ENCODE results near the gene PROK1. TPM values are rescaled to one million over a fixed set of nuclear protein-coding genes. Genes with fewer than 3 reads are reported as not detected.

The PROK1 gene
- total and polyA plus RNA-seq, 2 experiments from 2014 or later, result not detected

DNA sequence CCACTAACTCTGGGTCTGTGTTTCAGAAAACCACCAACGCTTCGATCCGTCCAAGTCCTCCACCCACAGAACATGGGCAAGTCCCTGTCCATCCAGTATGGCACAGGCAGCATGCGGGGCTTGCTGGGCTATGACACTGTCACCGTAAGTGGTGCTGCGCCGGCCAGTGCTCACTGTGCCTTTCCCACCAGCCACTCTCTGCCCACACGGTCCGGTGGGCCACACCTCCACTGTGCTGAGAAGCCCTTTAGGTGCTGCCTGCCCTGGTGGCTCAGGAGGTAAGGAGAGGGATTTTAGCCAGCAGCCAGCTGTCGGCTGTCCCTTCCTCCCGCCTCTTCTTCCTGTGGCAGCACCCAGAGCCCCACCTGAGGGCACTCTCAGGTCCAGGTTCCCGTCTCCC is 33.9 kb downstream of the PROK1 start:
- Histone ChIP-seq H3K4me3 (no peak overlapping the region), H3K27ac (ENCODE audit: low read depth) (no peak overlapping the region), H3K27me3 (ENCODE audit: insufficient read depth) (no peaks in the 10 kb centered on the region), H3K4me2 (no peak overlapping the region), H3K4me1 (ENCODE audit: insufficient read depth) (peaks cover 11% of the 10 kb centered on the region; the same call in 1 of the 2 replicates), H4K20me1 (replicated peaks; ENCODE audit: insufficient read depth) (no peaks in the 10 kb centered on the region), H3K36me3 (ENCODE audit: insufficient read depth) (no peaks in the 10 kb centered on the region), H2AFZ (no peak overlapping the region), H3F3A (replicated peaks; ENCODE audit: low read depth) (no peaks in the 10 kb centered on the region), H3K9me2 (ENCODE audit: insufficient read depth) (no peaks in the 10 kb centered on the region), H3K79me2 (replicated peaks; ENCODE audit: insufficient read depth) (no peaks in the 10 kb centered on the region)
- DNase-seq (ENCODE audit: low spot score), result no peak
- Mint-ChIP-seq H3K4me3 (no peak overlapping the region), H3K9me3 (no peaks in the 10 kb centered on the region), H3K27me3 (ENCODE audit: insufficient read depth, low read depth, poor library complexity) (peaks cover 5% of the 10 kb centered on the region), H3K4me1 (peaks cover 24% of the 10 kb centered on the region), H3K27ac (no peak overlapping the region), H3K36me3 (ENCODE audit: low read depth) (no peaks in the 10 kb centered on the region)
- TF ChIP-seq ZNF462 (CRISPR knock-in tag; IDR thresholded peaks at IDR 0.05) (no peak), CTCF (conservative IDR thresholded peaks at IDR 0.05; ENCODE audit: low read depth in 2 of 2) (no peak), EZH2phosphoT487 (IDR thresholded peaks at IDR 0.05; ENCODE audit: unreplicated experiment) (no peak), POLR2AphosphoS5 (IDR thresholded peaks at IDR 0.05; ENCODE audit: low read depth) (no peak), ZNF114 (CRISPR knock-in tag; IDR thresholded peaks at IDR 0.05) (no peak), EZH2 (IDR thresholded peaks at IDR 0.05; ENCODE audit: low read depth, unreplicated experiment) (no peak), REST (IDR thresholded peaks at IDR 0.05; ENCODE audit: unreplicated experiment) (no peak), NANOG (IDR thresholded peaks at IDR 0.05; ENCODE audit: borderline replicate concordance) (no peak), CREB1 (CRISPR knock-in tag; IDR thresholded peaks at IDR 0.05; ENCODE audit: low read depth) (no peak)
- ATAC-seq, result no peak
